NCI-H345 (cell line): ENCODE data around the gene INSL3.

Experiments
- DNase-seq: peaks from one replicate; lab custom pipeline; 2025; lab: John Stamatoyannopoulos, UW

INSL3 gene, protein sequence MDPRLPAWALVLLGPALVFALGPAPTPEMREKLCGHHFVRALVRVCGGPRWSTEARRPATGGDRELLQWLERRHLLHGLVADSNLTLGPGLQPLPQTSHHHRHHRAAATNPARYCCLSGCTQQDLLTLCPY

DNA sequence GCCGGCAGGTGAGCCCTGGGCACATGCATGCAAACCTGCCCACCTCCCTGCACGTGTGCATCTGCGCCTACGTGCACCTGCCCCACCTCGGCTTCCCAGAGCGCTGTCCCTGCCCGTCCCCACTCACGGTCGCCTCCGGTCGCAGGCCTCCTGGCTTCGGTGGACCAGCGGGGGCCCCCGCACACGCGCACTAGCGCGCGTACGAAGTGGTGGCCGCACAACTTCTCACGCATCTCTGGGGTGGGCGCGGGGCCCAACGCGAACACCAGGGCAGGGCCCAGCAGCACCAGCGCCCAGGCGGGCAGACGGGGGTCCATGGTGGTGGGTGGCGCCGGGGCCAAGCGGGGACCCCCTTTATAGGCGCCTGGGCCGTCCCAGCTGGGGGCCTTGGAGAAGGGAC, at the start of gene INSL3:
INSL3 (minus strand) TSS at position 330 of the 400 bp plus-strand sequence; CDS start at position 317, 13 bp downstream.
- DNase-seq = no peak

DNA sequence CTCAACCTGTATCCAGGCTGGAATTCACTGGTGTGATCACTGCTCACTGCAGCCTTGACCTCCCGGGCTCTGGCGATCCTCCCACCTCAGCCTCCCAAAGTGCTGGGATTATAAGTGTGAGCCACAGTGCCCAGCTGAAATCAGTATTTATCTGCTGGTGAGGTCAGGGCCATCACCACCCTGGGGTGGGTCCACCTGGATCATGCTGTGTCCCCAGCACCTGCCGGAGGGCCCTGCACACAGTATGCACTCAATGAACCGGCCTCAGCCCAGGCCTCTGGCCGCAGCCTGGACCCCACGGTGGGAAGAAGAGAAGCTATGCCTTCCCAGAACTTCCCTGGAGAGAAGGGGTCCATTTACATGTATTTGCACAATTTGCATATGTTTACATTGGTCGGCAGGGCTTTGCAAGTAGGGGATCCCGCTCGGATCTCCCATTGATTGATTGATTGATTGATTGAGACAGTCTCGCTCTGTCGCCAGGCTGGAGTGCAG, 47.8 kb upstream of the INSL3 start:
- DNase-seq = no peak

DNA sequence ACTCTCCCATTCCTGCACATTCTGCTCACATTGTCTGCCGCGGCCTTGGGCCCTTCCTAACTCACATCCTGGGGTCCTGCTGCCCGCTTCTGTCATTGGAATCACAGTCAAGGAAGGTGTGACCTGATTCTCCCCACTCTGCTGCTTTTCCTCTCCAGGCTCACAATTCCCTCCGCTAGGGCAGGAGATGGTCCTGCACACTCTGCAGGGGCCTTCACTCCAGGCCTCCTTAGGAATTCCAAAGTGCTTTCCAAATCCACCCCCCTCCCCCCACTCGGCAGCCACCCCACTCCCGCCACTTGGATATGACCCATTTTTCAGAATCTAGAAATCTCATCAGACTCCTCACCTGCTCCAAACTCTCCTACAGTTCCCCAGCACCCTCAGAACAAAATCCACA, 47.4 kb upstream of the INSL3 start:
- no peak for DNase-seq

DNA sequence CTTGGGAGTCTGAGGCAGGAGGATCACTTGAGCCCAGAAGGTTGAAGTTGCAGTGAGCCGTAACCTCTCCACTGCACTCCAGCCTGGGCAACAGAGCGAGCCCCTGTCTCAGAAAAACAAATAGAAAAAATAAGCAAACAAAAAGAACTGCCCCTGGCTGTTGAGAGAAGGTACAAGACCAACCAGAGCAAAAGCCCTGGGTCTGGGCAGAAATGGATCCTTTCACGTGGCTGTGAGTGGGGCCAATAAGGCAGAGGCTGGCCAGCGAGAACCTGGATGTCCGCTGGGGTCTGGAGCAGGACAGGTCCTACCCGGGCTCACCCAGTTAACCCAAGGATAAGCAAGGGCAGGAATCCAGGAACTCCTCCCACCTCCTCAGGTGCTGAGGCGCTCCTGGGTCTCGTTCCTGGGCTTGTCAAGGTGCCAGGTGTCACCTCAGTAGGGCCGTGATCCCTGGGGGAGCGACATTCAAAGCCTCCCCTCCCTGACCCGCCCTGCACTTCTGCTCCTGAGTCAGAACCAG, 45.7 kb upstream of the INSL3 start:
- DNase-seq = no peak

DNA sequence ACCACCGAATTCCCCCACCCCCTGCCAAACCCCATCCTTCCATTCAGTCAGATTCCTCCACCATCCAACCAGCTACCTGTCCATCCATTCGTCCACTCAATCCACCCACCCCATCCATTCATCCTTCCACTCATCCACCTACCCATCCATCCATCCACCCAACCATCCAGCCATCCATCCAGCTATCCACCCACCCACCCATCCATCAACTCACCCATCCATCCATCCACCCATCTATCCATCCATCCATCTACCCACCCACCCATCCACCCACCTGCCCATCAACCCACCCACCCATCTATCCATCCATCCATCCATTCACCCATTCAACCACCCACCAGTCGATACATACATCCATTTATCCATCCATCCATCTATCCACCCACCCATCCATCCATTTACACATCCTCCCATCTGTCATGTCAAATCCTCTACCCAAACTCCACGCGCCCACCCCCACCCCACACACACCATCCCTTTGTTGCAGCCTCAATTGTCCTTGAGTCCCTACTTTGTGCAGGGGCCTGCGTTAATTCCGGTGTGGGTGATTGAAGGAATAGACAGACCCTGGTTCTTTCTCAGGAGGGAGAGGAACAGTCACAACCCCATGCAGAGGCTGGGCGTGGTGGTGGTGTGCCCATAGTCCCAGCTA, 45.1 kb upstream of the INSL3 start:
- DNase-seq = no peak

DNA sequence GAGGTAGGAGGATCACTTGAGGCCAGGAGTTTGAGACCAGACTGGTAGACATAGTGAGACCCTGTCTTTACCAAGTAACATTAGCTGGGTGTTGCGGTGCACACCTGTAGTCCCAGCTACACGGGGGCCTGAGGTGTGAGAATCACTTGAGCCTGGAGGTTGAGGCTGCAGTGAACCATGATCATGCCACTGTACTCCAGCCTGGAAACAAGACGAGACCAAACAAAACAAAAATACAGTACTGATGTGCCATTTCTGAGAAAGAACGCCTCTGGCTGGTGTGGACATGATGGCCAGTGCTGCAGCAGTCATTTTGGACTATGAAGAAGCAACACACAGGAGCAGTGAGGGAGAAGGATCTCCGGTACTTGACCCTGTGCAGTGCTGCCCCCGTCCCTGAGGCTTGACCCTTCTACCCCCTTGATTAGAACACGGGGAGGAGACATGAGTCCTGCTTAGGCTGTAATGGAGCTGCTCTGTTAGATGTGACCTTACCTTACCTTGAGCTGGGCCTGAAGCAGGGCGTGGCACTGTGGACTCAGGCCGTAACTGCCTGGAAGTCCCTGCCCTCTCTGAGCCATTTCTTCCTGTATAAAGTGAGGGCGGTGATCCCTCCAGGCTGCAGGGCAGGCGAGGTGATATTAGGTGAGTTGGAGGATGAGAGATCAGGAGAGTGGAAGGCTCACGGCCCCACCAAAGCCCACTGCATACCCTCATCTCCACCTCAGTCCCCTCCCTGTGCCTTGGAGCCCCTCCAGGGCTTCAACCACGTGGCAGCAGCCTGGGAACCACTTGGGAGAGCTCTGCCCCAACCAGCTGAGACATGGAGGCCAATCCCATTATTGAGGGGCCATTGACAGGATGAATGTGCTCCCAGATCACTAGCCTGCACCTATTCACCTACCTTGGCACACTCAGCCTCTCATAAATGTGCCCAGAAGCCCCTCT, 44.3 kb upstream of the INSL3 start:
- DNase-seq = no peak

DNA sequence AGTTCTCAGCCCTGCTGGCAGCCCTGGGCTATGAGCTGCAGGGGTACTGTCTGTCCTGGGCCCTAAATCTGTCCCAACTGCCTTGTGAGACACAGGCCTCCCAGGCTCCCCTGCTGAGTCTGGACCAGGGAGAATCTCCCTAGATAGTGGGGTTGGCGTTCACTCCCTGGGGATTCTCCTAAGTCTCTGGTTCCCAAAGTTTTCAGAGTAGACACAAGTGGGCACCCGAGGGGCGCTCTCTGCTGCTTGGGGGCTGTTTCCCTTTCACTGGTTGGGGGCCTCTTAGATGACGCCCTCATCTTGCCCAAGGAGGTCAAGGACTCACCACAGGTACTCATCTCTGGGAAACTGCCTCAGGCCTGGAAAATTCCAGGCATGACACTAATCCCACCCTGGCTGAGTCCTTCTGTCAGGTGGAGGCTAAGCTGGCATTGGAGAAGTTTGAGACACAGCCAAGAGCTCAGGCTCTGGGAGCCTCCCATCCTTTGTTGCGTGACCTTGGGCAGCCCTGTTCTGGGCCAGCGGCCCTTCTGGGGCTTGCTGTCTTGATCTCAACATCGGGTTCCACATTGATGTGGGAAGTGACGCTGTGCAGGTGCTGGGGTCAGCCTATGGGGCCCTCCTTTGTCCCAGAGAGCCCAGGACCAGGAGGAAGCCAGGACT, 42.3 kb upstream of the INSL3 start:
- DNase-seq = no peak

DNA sequence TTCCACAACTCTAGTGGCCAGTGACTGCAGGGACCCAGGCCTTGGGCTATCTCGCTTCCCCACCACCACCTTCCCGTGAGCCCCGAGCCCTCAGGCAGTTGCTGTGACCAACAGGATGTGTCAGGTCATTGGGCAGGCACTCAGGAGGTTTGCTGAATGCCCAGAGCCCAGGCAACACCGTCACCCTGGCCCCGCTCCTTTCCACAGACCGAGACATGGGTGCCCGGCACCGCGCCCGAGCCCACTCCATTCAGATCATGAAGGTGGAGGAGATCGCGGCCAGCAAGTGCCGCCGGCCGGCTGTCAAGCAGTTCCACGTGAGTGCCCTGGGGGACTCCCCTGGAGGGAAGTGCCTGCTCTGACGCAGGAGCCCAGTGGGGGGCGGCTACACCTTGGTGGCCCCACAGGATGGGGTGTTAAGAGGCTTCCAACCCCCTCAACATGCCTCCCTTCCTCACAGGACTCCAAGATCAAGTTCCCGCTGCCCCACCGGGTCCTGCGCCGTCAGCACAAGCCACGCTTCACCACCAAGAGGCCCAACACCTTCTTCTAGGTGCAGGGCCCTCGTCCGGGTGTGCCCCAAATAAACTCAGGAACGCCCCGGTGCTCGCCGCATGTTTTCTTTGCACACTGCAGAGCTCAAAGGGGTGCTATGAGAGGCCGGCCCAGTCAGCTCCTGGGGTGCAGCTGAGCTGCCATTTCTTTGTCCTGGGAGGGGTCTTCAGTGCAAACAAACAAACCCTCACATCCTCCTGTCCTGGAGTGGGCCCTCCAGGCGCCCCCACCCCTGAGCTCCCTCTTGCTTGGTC, 41.6 kb upstream of the INSL3 start:
- no peak for DNase-seq

DNA sequence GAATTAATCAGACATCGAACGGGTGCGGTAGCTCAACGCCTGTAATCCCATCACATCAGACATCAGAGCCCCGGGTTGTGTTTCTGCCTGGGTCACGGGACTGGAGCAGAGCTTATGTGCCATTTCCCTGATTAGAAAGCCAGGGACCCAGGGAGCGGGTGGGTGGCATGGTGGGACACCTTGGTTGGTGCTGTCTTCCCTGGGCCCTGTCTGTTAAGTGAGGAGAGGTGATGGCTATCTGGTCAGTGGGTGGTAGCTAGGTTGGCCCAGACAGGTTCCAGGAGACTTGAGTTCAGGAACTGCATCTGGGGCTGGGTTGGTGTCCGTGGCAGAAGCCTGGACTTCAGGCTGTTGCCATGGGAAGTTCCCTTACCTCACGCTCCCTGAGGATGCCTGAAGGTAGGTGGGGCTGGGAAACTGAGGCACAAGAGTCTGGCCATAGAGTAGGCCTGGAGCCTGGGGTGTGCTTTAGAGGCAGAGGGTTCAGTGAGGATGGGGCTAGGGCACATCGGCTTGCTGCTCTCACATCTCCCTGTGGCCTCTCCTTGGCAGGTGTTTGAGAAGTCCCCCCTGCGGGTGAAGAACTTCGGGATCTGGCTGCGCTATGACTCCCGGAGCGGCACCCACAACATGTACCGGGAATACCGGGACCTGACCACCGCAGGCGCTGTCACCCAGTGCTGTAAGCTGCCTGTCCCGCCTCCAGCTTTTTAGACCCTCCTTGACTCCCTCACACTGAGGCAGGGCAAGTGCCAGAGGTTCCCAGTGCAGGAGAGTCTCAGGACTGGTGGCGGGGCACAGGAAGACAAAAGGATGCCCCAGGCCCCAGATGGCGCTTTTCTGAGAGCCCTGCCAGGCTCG, 40.5 kb upstream of the INSL3 start:
- no peak for DNase-seq

DNA sequence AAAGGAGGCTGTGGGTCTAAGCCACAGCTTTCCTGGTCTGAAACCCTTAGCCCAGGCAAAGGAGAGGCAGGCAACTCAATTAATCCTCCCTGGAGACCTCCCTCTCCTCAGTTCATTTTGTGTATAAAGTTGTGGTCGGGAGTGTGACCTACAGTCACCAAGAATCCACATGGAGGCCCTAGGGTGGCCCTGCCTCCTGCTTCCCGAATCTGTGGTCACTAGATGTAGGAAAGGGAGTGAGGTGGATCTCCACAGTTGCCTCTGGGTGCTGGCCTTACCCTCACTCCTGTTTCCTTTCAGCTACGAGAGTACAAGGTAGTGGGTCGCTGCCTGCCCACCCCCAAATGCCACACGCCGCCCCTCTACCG, 39.7 kb upstream of the INSL3 start:
- DNase-seq = no peak

DNA sequence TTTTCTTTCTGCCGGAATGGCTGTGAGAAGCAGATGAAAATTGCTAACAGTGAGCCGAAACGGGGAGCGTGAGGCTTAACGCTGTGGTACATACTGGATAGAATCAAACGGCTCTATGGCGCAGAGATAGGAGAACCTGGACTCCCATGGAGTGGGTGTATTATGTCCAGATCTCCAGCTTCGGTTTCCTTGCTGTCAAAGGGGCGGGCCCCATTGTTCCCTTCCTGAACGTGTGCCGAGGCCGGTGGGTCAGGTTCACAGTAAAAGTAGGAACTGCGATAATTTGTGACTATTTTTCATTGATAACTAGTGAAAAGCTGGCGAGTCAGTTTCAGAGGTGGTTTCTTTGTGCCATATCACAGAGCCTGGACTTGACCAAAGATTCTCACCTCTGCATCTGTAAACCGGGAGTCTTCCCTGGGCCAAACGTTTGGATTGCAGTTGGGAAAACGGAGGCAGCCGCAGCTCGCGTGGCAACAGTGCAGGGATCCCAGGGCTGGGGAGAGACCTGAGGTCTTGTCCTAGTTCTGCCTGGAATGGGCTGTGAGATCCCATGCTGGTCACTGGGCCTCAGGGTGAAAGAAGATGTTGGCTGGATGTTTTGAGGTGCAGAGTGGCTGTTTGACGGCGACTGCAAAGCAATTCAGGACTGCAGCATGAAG, 39.1 kb upstream of the INSL3 start:
- no peak for DNase-seq

DNA sequence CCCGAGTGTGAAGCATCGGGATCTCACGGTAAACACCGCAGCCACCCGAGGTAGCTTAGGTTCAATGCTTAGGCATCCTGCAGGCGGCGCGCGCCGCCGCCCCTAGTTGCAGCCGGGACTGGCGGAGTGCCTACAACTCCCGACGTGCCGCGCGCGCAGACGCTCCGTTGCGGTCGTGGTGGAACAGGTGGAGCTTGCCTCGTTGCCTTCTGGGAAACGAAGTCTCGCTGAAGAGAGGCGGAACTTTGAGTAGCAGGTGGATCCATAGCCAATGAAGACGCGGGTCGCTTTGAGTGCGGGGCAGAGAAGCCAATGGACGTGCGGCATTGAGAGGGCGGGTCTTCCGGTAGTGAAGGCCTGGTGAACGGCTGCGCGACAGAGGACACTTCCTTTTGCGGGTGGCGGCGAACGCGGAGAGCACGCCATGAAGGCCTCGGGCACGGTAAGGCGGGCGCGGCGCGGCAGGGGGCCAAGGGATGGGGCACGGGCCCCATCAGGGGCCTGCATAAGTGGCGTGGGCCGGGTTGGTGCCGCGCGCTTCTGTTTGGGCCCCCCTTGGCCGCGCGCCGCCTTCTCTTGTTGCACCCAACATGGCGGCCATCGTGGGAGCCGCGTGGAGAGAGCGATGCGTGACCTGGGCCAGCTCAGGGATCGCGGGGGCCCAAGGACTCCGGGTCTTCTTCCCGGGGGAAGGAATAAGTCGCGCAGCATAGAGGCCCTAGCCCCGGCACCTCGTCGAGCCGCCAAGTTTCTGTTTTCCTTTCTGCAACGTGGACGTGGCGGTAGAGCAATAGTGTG, 38.4 kb upstream of the INSL3 start, which contains the start of gene RPL18A:
RPL18A (plus strand) TSS at position 378 of the 798 bp plus-strand sequence; CDS start at position 425, 47 bp downstream.
- DNase-seq = peak; percentile 99

DNA sequence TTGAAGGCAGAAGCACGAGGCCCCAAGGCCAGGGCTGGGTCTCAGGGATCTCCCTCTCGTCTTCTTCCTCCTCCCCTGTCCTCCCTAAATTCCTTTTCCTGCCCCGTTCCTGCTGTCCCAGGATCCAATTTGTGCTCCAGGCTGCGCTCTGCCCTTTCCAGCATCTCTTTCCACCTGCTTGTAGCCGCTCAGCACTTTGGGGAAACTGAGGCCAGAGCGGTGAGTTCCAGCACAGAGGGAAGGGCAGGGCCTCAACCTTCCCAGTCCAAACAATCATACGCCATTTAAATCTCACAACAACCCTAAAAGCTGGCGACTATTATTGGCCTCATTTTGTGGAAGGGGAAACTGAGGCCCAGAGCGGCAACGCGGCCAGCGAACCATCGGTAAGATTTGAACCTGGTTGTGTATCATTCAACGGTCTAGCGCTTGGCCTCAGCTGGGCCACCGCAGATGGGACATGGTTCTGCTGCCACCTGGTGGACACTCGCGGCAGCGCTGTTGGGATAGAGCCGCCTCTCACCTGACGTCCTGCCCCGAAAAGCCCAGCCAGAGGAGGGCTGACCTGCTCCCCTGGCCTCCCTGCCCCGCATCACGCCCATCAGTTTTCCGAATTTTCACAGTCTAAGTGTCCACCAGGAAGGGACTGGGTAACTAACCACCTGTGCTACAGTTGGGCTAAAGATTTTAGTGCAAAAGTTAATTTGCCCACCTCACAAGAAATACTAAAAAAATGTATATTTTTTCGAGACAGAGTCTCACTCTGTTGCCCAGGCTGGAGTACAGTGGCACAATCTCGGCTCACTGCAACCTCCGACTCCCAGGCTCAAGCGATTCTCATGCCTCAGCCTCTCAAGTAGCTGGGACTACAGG, 34.2 kb upstream of the INSL3 start:
- peak; percentile 65 for DNase-seq

DNA sequence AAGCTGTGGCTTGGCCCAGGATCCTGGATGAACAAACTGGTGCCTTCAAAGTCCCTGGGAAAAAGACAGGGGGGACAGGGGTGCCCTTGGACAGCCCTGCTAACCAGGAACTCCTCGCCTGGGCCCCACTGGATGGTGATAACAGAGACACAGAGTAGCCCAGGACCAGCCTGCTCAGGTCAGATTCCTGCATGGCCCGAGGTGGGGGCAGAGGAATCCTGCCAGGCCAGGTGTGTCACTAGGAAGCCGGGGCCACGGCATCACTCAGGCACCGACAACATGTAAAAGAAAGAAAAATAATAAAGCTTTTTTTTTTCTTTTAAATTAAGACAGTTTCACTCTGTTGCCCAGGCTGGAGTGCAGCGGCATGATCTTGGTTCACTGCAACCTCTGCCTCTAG, 32.7 kb upstream of the INSL3 start:
- no peak for DNase-seq

DNA sequence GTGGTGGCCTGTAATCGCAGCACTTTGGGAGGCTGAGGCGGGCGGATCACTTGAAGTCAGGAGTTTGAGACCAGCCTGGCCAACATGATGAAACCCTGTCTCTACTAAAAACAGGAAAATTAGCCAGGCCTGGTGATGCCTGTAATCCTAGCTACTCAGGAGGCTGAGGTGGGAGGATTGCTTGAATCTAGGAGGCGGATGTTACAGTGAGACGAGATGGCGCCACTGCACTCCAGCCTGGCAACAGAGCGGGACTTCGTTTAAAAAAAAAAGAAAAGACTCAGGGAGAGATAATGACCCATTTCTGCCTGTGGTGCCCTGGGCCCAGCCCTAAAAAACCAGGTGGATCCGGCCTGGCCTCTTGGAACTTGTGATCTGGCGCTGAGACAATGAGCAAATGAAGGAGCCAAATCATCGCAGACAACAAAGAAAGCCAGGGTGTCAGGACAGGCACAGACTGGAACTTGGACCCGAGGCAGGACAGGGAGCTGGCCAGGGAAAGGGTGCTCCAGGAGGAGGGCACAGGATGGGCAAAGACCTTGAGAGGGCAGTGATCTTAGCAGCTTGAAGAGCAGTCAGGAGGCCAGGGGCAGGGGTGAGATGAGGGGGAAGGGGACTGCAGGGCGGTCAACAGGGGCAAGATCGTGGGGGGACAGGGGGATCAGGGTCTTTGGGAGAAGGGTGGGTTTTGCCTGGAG, 27.4 kb upstream of the INSL3 start:
- no peak for DNase-seq

DNA sequence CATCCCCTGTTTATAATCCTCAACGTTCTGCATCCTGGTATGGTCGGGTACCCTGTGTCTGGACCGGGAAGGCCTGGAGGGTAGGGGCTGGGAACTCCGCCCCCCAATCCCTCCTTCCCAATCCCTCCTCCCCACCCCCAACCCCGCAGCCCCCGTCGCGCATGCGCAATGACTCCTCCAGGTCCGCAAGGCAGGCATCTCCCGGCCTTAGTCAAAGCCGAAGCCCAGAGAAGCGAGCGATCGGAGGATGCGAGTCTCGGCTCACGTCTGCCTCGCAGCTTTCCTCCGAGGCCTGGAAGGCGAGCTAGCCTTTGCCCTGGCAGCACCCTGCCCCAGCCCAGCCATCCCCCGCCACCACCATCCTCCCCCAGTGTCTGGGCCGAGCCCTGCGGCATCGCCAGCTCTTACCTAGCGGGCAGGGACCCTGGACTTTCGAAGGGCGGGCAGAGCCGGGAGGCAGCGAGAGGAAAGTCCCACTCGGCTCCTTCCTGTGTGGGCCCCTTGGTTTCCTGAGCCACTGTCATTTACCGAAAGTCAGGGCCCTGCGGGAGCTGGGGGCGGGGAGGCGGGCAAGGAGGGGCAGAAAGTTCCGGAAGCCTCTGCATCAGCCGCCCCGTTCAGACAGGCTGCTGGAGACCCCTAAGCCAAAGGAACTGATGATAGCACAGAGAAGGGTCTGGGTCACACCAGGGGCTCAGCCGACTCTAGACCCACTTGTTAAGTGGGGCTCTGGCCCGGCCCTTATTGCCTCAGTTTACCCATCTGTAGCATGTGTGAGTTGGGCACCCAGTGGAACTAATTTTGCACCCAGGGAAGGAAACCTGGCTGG, 26.4 kb upstream of the INSL3 start, which contains the start of gene JAK3:
JAK3 (minus strand) TSS at position 445 of the 829 bp plus-strand sequence. CDS start 3,565 bp downstream, outside the sequence.
- no peak for DNase-seq
